Activated naive CD4-positive, alpha-beta T cell treated with anti-CD3 and anti-CD28 coated beads, Interleukin-2, amount 50 U/mL, for 72 hours (primary cell): ENCODE measurements around the gene UBE2N. TPM values are rescaled to one million over a fixed set of nuclear protein-coding genes. Genes with fewer than 3 reads are reported as not detected.
"Not testable (repeated sequence)": the region's sequence is repeated elsewhere in the genome, so short reads cannot be mapped to it uniquely, and the experiment has no call there.

Experiments used
- ATAC-seq, 2 donors: fragments of 150-1000 bp; cut with Tn5 transposase; 2 replicates each; pipeline ENCODE4 v1.10.0; 2021; ENCODE audit warnings: mild to moderate bottlenecking in 2 of 2, moderate library complexity in 2 of 2
- DNase-seq, 2 donors: peaks; one replicate each; pipeline ENCODE4 v3.0.0; 2021 to 2022; ENCODE audit warnings: low spot score in 2 of 2
- H3K27ac Mint-ChIP-seq, 2 donors: one replicate each; pipeline ENCODE4 v1.8.0; 2022; ENCODE audit warnings: mild to moderate bottlenecking in 2 of 2, mixed read lengths in 2 of 2
- H3K36me3 Mint-ChIP-seq, 2 donors: one replicate each; pipeline ENCODE4 v1.8.0; 2022; ENCODE audit warnings: mixed read lengths in 2 of 2
- H3K9me3 Mint-ChIP-seq, 2 donors: one replicate each; pipeline ENCODE4 v1.8.0; 2022; ENCODE audit warnings: mixed read lengths in 2 of 2
- total RNA-seq, 2 donors: library from RNA; stranded (reverse); gene quantifications; one replicate each; pipeline ENCODE4 v1.2.3, GENCODE V29; 2022

UBE2N gene
- total RNA-seq, 2 donors from 2014 or later, result 164 to 188 TPM

- ATAC-seq, result no peak
- Mint-ChIP-seq H3K27ac (peak overlapping the region in 1 of 2 donors; percentile 49), H3K9me3 (no peaks in the 10 kb centered on the region), H3K36me3 (no peaks in the 10 kb centered on the region)
- no peak for DNase-seq
Observed at GRCh38 chr12:93451423-93452158, 9.8 kb upstream of the UBE2N start.

GRCh38 chr12:93449277-93449676 is 7.5 kb upstream of the UBE2N start:
- Mint-ChIP-seq H3K36me3 (no peaks in the 10 kb centered on the region), H3K9me3 (no peaks in the 10 kb centered on the region), H3K27ac (peak overlapping the region in 1 of 2 donors; percentile 62)
- ATAC-seq (peak in 1 of 2 donors; percentile 61), DNase-seq (no peak)

- Mint-ChIP-seq H3K36me3 (no peaks in the 10 kb centered on the region), H3K27ac (no peak overlapping the region), H3K9me3 (no peaks in the 10 kb centered on the region)
- ATAC-seq (peak in 1 of 2 donors; percentile 25), DNase-seq (no peak)
Observed at GRCh38 chr12:93448796-93449195, 7.0 kb upstream of the UBE2N start.

- no peak for DNase-seq
- Mint-ChIP-seq H3K9me3 (no peaks in the 10 kb centered on the region), H3K36me3 (peaks cover 0 to 2% of the 10 kb centered on the region in 2 donors), H3K27ac (peak overlapping the region; percentile 44 to 85)
- ATAC-seq, result peak; percentile 67 to 84
Observed at GRCh38 chr12:93447555-93448290, 6.0 kb upstream of the UBE2N start.

GRCh38 chr12:93443576-93443975 is 1.8 kb upstream of the UBE2N start:
- DNase-seq, result no peak
- no peak overlapping the region for H3K27ac Mint-ChIP-seq

GRCh38 chr12:93442411-93443340 is 929 bp upstream of the UBE2N start:
- Mint-ChIP-seq H3K9me3 (no peaks in the 10 kb centered on the region), H3K27ac (peak overlapping the region; percentile 98 to 99), H3K36me3 (peaks cover 20 to 22% of the 10 kb centered on the region in 2 donors)
- ATAC-seq (no peak), DNase-seq (no peak)

More at GRCh38 chr12:93443576-93443975, 1.8 kb upstream of the UBE2N start:
- ATAC-seq, result no peak
- peaks cover 20 to 22% of the 10 kb centered on the region in 2 donors for H3K36me3 Mint-ChIP-seq
- no peaks in the 10 kb centered on the region for H3K9me3 Mint-ChIP-seq

GRCh38 chr12:93441081-93441616 is 598 bp downstream of the UBE2N start:
- Mint-ChIP-seq H3K36me3 (peaks cover 20 to 22% of the 10 kb centered on the region in 2 donors), H3K9me3 (no peaks in the 10 kb centered on the region), H3K27ac (peak overlapping the region; percentile 99)
- DNase-seq, result peak; percentile 32 to 62
- peak in 1 of 2 donors; percentile 16 for ATAC-seq

GRCh38 chr12:93440043-93440835 is 1.5 kb downstream of the UBE2N start:
- DNase-seq (no peak), ATAC-seq (no peak)
- peaks cover 20 to 22% of the 10 kb centered on the region in 2 donors for H3K36me3 Mint-ChIP-seq
- no peaks in the 10 kb centered on the region for H3K9me3 Mint-ChIP-seq
- peak overlapping the region; percentile 99 for H3K27ac Mint-ChIP-seq

GRCh38 chr12:93438266-93439050 is 3.3 kb downstream of the UBE2N start:
- DNase-seq (no peak), ATAC-seq (no peak)
- H3K9me3 Mint-ChIP-seq, result no peaks in the 10 kb centered on the region
- peak overlapping the region; percentile 63 to 99 for H3K27ac Mint-ChIP-seq
- H3K36me3 Mint-ChIP-seq, result peaks cover 20 to 22% of the 10 kb centered on the region in 2 donors

- Mint-ChIP-seq H3K27ac (no peak overlapping the region), H3K36me3 (peaks cover 0 to 4% of the 10 kb centered on the region in 2 donors), H3K9me3 (no peaks in the 10 kb centered on the region)
- ATAC-seq (no peak), DNase-seq (no peak)
Observed at GRCh38 chr12:93434256-93434865, 7.4 kb downstream of the UBE2N start.

- not testable (repeated sequence) for H3K9me3 Mint-ChIP-seq, H3K36me3 Mint-ChIP-seq, ATAC-seq, DNase-seq
- peak overlapping the region in 1 of 2 donors; percentile 40 for H3K27ac Mint-ChIP-seq
Observed at GRCh38 chr12:93432031-93432430, 9.7 kb downstream of the UBE2N start.

GRCh38 chr12:93430280-93430679 is 11.5 kb downstream of the UBE2N start:
- Mint-ChIP-seq H3K27ac (no peak overlapping the region), H3K36me3 (no peaks in the 10 kb centered on the region), H3K9me3 (no peaks in the 10 kb centered on the region)
- no peak for ATAC-seq
- no peak for DNase-seq

- DNase-seq (no peak), ATAC-seq (no peak)
- H3K9me3 Mint-ChIP-seq, result no peaks in the 10 kb centered on the region
- no peaks in the 10 kb centered on the region for H3K36me3 Mint-ChIP-seq
- H3K27ac Mint-ChIP-seq, result no peak overlapping the region
Observed at GRCh38 chr12:93429852-93430251, 11.9 kb downstream of the UBE2N start.

GRCh38 chr12:93429448-93429847 is 12.3 kb downstream of the UBE2N start:
- ATAC-seq, result no peak
- H3K27ac Mint-ChIP-seq, result no peak overlapping the region
- DNase-seq, result no peak
- H3K9me3 Mint-ChIP-seq, result no peaks in the 10 kb centered on the region
- H3K36me3 Mint-ChIP-seq, result no peaks in the 10 kb centered on the region
